GM12892 (cell line): Measurements from ENCODE around the gene PRELID1.
A peak's percentile ranks its signal among the peaks of the same experiment; 100 is the strongest.

Experiments
- DNase-seq: peaks from one replicate; pipeline ENCODE4 v3.0.0; 2011; ENCODE audit not compliant: insufficient read length
- FAIRE-seq: peaks from 2 replicates; lab custom pipeline; 2011; peaks lifted over from hg19 to GRCh38; lab: Jason Lieb, UNC
- POLR2A ChIP-seq: IDR thresholded peaks from 2 replicates; pipeline ENCODE4 v1.6.1; 2011; ENCODE audit warnings: low read depth, low read length, control low read depth
- POLR2AphosphoS5 ChIP-seq: IDR thresholded peaks from 2 replicates; pipeline ENCODE4 v1.6.1; 2011; ENCODE audit warnings: low read depth, low read length, control low read depth
- TAF1 ChIP-seq: IDR thresholded peaks from 2 replicates; pipeline ENCODE4 v1.6.1; 2011; ENCODE audit warnings: low read depth, mild to moderate bottlenecking, control low read depth, low read length, borderline replicate concordance

PRELID1 gene

GRCh38 chr5:177325868-177326381, 22.3 kb downstream of the PRELID1 start:
- DNase-seq (no peak), FAIRE-seq (no peak)
- TF ChIP-seq POLR2A (no peak), TAF1 (no peak), POLR2AphosphoS5 (no peak)

GRCh38 chr5:177327539-177328522, 24.2 kb downstream of the PRELID1 start:
- FAIRE-seq: no peak
- no peak for TF ChIP-seq POLR2A
- TF ChIP-seq POLR2AphosphoS5: no peak
- TF ChIP-seq TAF1: no peak
- DNase-seq: no peak

GRCh38 chr5:177328545-177329231, 25.1 kb downstream of the PRELID1 start:
- no peak for DNase-seq
- TF ChIP-seq TAF1 (no peak), POLR2AphosphoS5 (no peak), POLR2A (no peak)
- FAIRE-seq: no peak

- FAIRE-seq (no peak), DNase-seq (no peak)
Observed at GRCh38 chr5:177329883-177330282, 26.3 kb downstream of the PRELID1 start.

GRCh38 chr5:177330991-177331842, 27.6 kb downstream of the PRELID1 start:
- FAIRE-seq (no peak), DNase-seq (no peak)
- TF ChIP-seq POLR2A (no peak), POLR2AphosphoS5 (peak; percentile 18; the same call in 1 of the 2 replicates), TAF1 (no peak)

More at GRCh38 chr5:177329883-177330282, 26.3 kb downstream of the PRELID1 start:
- TF ChIP-seq TAF1 (no peak), POLR2AphosphoS5 (no peak), POLR2A (no peak)

- TF ChIP-seq TAF1: no peak
- TF ChIP-seq POLR2AphosphoS5: no peak
- no peak for TF ChIP-seq POLR2A
- no peak for FAIRE-seq
- DNase-seq: no peak
Observed at GRCh38 chr5:177332031-177332895, 28.7 kb downstream of the PRELID1 start.

- FAIRE-seq (no peak), DNase-seq (no peak)
- TF ChIP-seq POLR2AphosphoS5 (no peak), POLR2A (no peak), TAF1 (no peak)
Observed at GRCh38 chr5:177332896-177333260, 29.3 kb downstream of the PRELID1 start.

GRCh38 chr5:177333420-177334154, 30.0 kb downstream of the PRELID1 start:
- TF ChIP-seq TAF1 (no peak), POLR2AphosphoS5 (no peak)
- no peak for FAIRE-seq
- no peak for DNase-seq

GRCh38 chr5:177334155-177334551, 30.6 kb downstream of the PRELID1 start:
- no peak for TF ChIP-seq POLR2AphosphoS5
- no peak for TF ChIP-seq POLR2A
- FAIRE-seq: no peak
- DNase-seq: no peak
